Thyroid gland (tissue), 4 donors: ENCODE measurements around the gene NT5C1A.

Experiments
- CTCF ChIP-seq, 6 experiments: fragments of 200-600 bp in 3 of 6; fragments of 450-650 bp in 3 of 6; sonication (generic) in 3 of 6; IDR thresholded peaks; one replicate each; pipeline ENCODE4 v1.5.1; 2016 to 2019; ENCODE audit warnings: antibody characterized with exemption in 6 of 6, mild to moderate bottlenecking in 2 of 6, inconsistent platforms in 1 of 6, moderate library complexity in 1 of 6
- POLR2A ChIP-seq, 2 donors: fragments of 450-650 bp; IDR thresholded peaks; one replicate each; pipeline ENCODE4 v1.6.1; 2017; ENCODE audit warnings: antibody characterized with exemption in 2 of 2, mild to moderate bottlenecking in 2 of 2, moderate library complexity in 1 of 2

- TF ChIP-seq CTCF (IDR thresholded peaks at IDR 0.05) (no peak), POLR2A (IDR thresholded peaks at IDR 0.05) (no peak)
Observed at GRCh38 chr1:39650431-39650830, 21.5 kb downstream of the NT5C1A start.
